Neural cell (in vitro differentiated cells): Measurements from ENCODE around the gene LYPLAL1.

Experiments
- CTCF ChIP-seq: fragments of 450-650 bp; IDR thresholded peaks from 2 replicates; pipeline ENCODE4 v1.5.1; 2014; ENCODE audit warnings: antibody characterized with exemption, mild to moderate bottlenecking, moderate library complexity; ENCODE audit not compliant: poor library complexity, severe bottlenecking
- EP300 ChIP-seq: fragments of 450-650 bp; conservative IDR thresholded peaks from 2 replicates; pipeline ENCODE4 v1.6.1; 2014; ENCODE audit warnings: antibody characterized with exemption, mild to moderate bottlenecking, moderate library complexity; ENCODE audit not compliant: poor library complexity, severe bottlenecking
- EZH2 ChIP-seq: fragments of 200-600, 300-800 bp; shearing (Covaris generic), sonication (generic); IDR thresholded peaks from 2 replicates; pipeline ENCODE4 v1.6.1; 2014; ENCODE audit warnings: antibody characterized with exemption, low read length, borderline replicate concordance, mild to moderate bottlenecking; ENCODE audit not compliant: insufficient read depth, poor library complexity, severe bottlenecking
- MXI1 ChIP-seq: fragments of 450-650 bp; conservative IDR thresholded peaks from 2 replicates; pipeline ENCODE4 v1.6.1; 2014; ENCODE audit warnings: antibody characterized with exemption, mild to moderate bottlenecking; ENCODE audit not compliant: poor library complexity, severe bottlenecking
- POLR2AphosphoS5 ChIP-seq: IDR thresholded peaks from 2 replicates; pipeline ENCODE4 v1.6.1; 2012
- RAD21 ChIP-seq: fragments of 450-650 bp; conservative IDR thresholded peaks from 2 replicates; pipeline ENCODE4 v1.6.1; 2014; ENCODE audit warnings: antibody characterized with exemption, mild to moderate bottlenecking, moderate library complexity
- REST ChIP-seq: IDR thresholded peaks from 2 replicates; pipeline ENCODE4 v1.6.1; 2012; ENCODE audit warnings: borderline replicate concordance
- SMC3 ChIP-seq: fragments of 450-650 bp; conservative IDR thresholded peaks from 2 replicates; pipeline ENCODE4 v1.6.1; 2014; ENCODE audit warnings: antibody characterized with exemption, mild to moderate bottlenecking, moderate library complexity; ENCODE audit not compliant: poor library complexity
- TAF1 ChIP-seq: IDR thresholded peaks from 2 replicates; pipeline ENCODE4 v1.6.1; 2012; ENCODE audit warnings: low read depth

GRCh38 chr1:219188331-219188803 lies 14.7 kb downstream of the LYPLAL1 start:
- TF ChIP-seq REST: no peak
- TF ChIP-seq CTCF: no peak
- TF ChIP-seq TAF1: no peak
- TF ChIP-seq SMC3: no peak
- no peak for TF ChIP-seq EZH2
- TF ChIP-seq MXI1: no peak
- TF ChIP-seq POLR2AphosphoS5: no peak
- no peak for TF ChIP-seq RAD21
- no peak for TF ChIP-seq EP300
